H1 (cell line): ENCODE data around the gene MLN. TPM values are rescaled to one million over a fixed set of nuclear protein-coding genes. Genes with fewer than 3 reads are reported as not detected.

Source experiments
- BCL11A ChIP-seq, 2 experiments: IDR thresholded peaks; one replicate each; pipeline ENCODE4 v1.6.1; 2011; ENCODE audit warnings: low read depth in 2 of 2, low read length in 2 of 2, mild to moderate bottlenecking in 2 of 2
- CBX8 ChIP-seq: fragments of 300-800, 300-1000 bp; sonication (generic); IDR thresholded peaks from 2 replicates; pipeline ENCODE4 v1.7.1; 2016; ENCODE audit warnings: low read depth, low read length, borderline replicate concordance
- CHD2 ChIP-seq: IDR thresholded peaks from 2 replicates; pipeline ENCODE4 v1.6.1; 2012; ENCODE audit warnings: low read length, improper control_type of control experiment
- CREB1 ChIP-seq: IDR thresholded peaks from 2 replicates; pipeline ENCODE4 v1.6.1; 2012; ENCODE audit warnings: inconsistent platforms
- GABPA ChIP-seq: IDR thresholded peaks from 2 replicates; pipeline ENCODE4 v1.6.1; 2011; ENCODE audit warnings: mild to moderate bottlenecking, low read length, moderate library complexity, borderline replicate concordance; ENCODE audit not compliant: insufficient read depth
- HDAC6 ChIP-seq: IDR thresholded peaks from one replicate; pipeline ENCODE4 v1.7.1; 2012; ENCODE audit warnings: low read depth, mild to moderate bottlenecking, inconsistent platforms, low read length, moderate library complexity
- KDM1A ChIP-seq: fragments of 200-600, 300-600 bp; sonication (generic); IDR thresholded peaks from 2 replicates; pipeline ENCODE4 v1.7.1; 2016; ENCODE audit warnings: mild to moderate bottlenecking, low read length, borderline replicate concordance
- SP2 ChIP-seq: IDR thresholded peaks from 2 replicates; pipeline ENCODE4 v1.6.1; 2012; ENCODE audit warnings: mild to moderate bottlenecking, low read length, inconsistent platforms
- SRF ChIP-seq: IDR thresholded peaks from 2 replicates; pipeline ENCODE4 v1.6.1; 2011; ENCODE audit warnings: mild to moderate bottlenecking, low read depth, low read length, moderate library complexity
- TEAD4 ChIP-seq: IDR thresholded peaks from 2 replicates; pipeline ENCODE4 v1.6.1; 2012; ENCODE audit warnings: low read depth, low read length, inconsistent platforms, mixed read lengths
- YY1 ChIP-seq: IDR thresholded peaks from 2 replicates; pipeline ENCODE4 v1.6.1; 2011; ENCODE audit warnings: low read depth, mild to moderate bottlenecking, low read length
- polyA plus RNA-seq, 7 experiments: library from polyadenylated mRNA; depleted of rRNA in 3 of 7; stranded (reverse) in 5 of 7; unstranded in 2 of 7; fragments of >200 nt in 5 of 7; fragments of 200-250 nt in 2 of 7; gene quantifications; 1 replicate in 5 of 7; 2 replicates in 1 of 7; 4 replicates in 1 of 7; pipeline versions ENCODE4 v1.2.1 to v1.2.3, GENCODE V29; 2011 to 2013; ENCODE audit warnings: missing spikeins in 2 of 7, mixed read lengths in 2 of 7
- total RNA-seq: library from RNA; stranded (reverse); fragmentation: NEBNext Ultra II Directional; extraction: Animal tissue kit (Norgen Biotek cat#: 25700); gene quantifications from 2 replicates; pipeline ENCODE4 v1.2.1, GENCODE V29; 2021
- TF ChIP-seq, protein P1 (sequence below): IDR thresholded peaks from 2 replicates; pipeline ENCODE4 v1.6.1; 2012; ENCODE audit warnings: inconsistent platforms
- TF ChIP-seq, protein P2 (sequence below): IDR thresholded peaks from 2 replicates; pipeline ENCODE4 v1.6.1; 2011; ENCODE audit warnings: low read depth, mild to moderate bottlenecking, low read length; ENCODE audit not compliant: insufficient read depth

The MLN gene
- total and polyA plus RNA-seq, 2 of the 8 experiments (the other 6 are each of a cell fraction or from before 2014, with no cell fraction given), result not detected

DNA sequence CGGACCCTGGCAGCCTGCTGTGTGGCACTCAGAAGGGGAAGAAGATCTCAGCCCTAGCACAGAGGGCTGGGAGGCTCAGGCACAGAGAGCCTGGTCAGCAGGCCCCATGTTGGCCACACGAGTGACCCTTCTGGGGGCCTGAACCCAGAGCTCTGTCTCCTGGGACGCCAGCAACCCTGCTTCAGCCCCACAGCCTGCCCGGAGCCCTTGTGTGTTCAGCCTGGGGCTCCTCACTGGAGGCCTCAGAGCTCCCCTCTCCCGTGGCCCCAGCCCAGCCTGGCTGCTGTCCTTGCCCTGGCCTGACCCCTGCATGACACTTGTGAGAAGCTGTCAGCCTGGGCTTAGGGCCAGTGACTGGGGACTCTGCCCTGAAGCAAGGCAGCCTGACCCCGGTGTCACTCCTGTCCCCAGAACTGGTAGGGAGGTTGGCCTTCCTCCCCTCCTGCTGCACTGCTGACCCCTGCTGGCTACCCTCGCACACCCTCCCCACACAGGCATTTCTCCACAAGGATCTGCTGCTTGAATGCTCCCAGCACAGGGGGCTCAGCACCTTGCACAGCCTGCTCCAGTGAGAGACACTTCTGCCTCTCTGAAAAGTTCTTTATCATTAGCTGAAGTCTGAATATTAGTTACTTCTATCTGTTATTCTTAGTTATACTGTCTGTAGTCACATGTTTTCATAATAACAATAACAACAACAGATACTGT is 41.7 kb downstream of the MLN start (continued):
- TF ChIP-seq SRF (no peak), GABPA (no peak), CHD2 (no peak), CBX8 (no peak), CREB1 (no peak), HDAC6 (no peak), SP2 (no peak), BCL11A (IDR thresholded peaks at IDR 0.05; ENCODE audit: low read depth in 2 of 2, low read length in 2 of 2) (no peak), YY1 (no peak), TEAD4 (0 out of 2 replicates have a peak, but pooled peaks have one; percentile 7), KDM1A (peak; percentile 91)
- TF ChIP-seq, protein P1, sequence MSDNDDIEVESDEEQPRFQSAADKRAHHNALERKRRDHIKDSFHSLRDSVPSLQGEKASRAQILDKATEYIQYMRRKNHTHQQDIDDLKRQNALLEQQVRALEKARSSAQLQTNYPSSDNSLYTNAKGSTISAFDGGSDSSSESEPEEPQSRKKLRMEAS, result peak; percentile 47; the same call in 1 of the 2 replicates
- TF ChIP-seq, protein P2, sequence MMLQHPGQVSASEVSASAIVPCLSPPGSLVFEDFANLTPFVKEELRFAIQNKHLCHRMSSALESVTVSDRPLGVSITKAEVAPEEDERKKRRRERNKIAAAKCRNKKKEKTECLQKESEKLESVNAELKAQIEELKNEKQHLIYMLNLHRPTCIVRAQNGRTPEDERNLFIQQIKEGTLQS, result no peak
